OCI-LY7 (cell line): ENCODE results near the gene BDKRB1. TPM values are rescaled to one million over a fixed set of nuclear protein-coding genes. Genes with fewer than 3 reads are reported as not detected.

ENCODE experiments used
- BruUV-seq: library from RNA; stranded (reverse); fragments of 400-500 nt; replicated peaks from 2 replicates; lab custom pipeline; 2021; lab: Mats Ljungman, UMichigan
- CTCF ChIA-PET: fragments of 300-600 bp; sonication (Branson Sonifier 250); formaldehyde crosslinking; loops from one replicate; lab custom pipeline; 2022; ENCODE audit warnings: antibody characterized with exemption; ENCODE audit not compliant: unreplicated experiment; lab: Charles Lee
- POLR2A ChIA-PET: fragments of 300-600 bp; sonication (Branson Sonifier 250); formaldehyde crosslinking; loops from one replicate; lab custom pipeline; 2022; ENCODE audit warnings: antibody characterized with exemption; lab: Charles Lee
- DNase-seq: peaks from one replicate; pipeline ENCODE4 v3.0.0-alpha.2; 2015; ENCODE audit warnings: low spot score
- H2AFZ ChIP-seq: fragments of 200-600 bp; sonication (generic), shearing (Covaris generic); 2 replicates; pipeline ENCODE4 v1.6.1; 2014; ENCODE audit warnings: mild to moderate bottlenecking, antibody characterized with exemption, low read length, moderate library complexity
- H3K27ac ChIP-seq: fragments of 200-600 bp; sonication (generic); 2 replicates; pipeline ENCODE4 v1.5.1; 2014; ENCODE audit warnings: mixed run types, low read depth, mild to moderate bottlenecking, moderate library complexity, low read length, inconsistent platforms; ENCODE audit not compliant: poor library complexity, severe bottlenecking
- H3K36me3 ChIP-seq: fragments of 200-600 bp; sonication (generic); 2 replicates; pipeline ENCODE4 v1.6.1; 2014; ENCODE audit warnings: mild to moderate bottlenecking, antibody characterized with exemption, low read length, moderate library complexity, mixed read lengths; ENCODE audit not compliant: insufficient read depth
- H3K4me1 ChIP-seq: fragments of 200-600 bp; sonication (generic); 2 replicates; pipeline ENCODE4 v1.5.1; 2014; ENCODE audit warnings: mild to moderate bottlenecking, low read length; ENCODE audit not compliant: insufficient read depth, poor library complexity, severe bottlenecking
- H3K4me2 ChIP-seq: fragments of 200-600 bp; sonication (generic); 2 replicates; pipeline ENCODE4 v1.6.1; 2014; ENCODE audit warnings: mild to moderate bottlenecking, low read length
- H3K4me3 ChIP-seq: fragments of 200-600 bp; sonication (generic); 2 replicates; pipeline ENCODE4 v1.5.1; 2014; ENCODE audit warnings: mild to moderate bottlenecking, low read depth, low read length; ENCODE audit not compliant: poor library complexity, severe bottlenecking
- H3K79me2 ChIP-seq: fragments of 200-600 bp; sonication (generic); 2 replicates; pipeline ENCODE4 v1.6.1; 2016; ENCODE audit warnings: low read depth, mild to moderate bottlenecking, low read length, moderate library complexity, mixed read lengths; ENCODE audit not compliant: insufficient read depth
- H3K9me2 ChIP-seq: fragments of 200-600 bp; sonication (generic); 2 replicates; pipeline ENCODE4 v1.6.1; 2016; ENCODE audit warnings: mild to moderate bottlenecking, low read length, mixed read lengths; ENCODE audit not compliant: insufficient read depth
- H3K9me3 ChIP-seq: fragments of 200-600 bp; sonication (generic); 2 replicates; pipeline ENCODE4 v1.6.1; 2014; ENCODE audit warnings: mild to moderate bottlenecking, mixed run types, low read length, mixed read lengths
- H4K20me1 ChIP-seq: fragments of 200-600 bp; sonication (generic); 2 replicates; pipeline ENCODE4 v1.6.1; 2014; ENCODE audit warnings: mild to moderate bottlenecking, antibody characterized with exemption, low read length, moderate library complexity, mixed read lengths; ENCODE audit not compliant: insufficient read depth
- CTCF ChIP-seq: fragments of 200-600 bp; sonication (generic); conservative IDR thresholded peaks from 2 replicates; pipeline ENCODE4 v1.5.1; 2014; ENCODE audit warnings: mild to moderate bottlenecking, antibody characterized with exemption, low read length, moderate library complexity, mixed read lengths
- EZH2phosphoT487 ChIP-seq: fragments of 200-600 bp; sonication (generic); IDR thresholded peaks from 2 replicates; pipeline ENCODE4 v1.6.1; 2018; ENCODE audit warnings: low read depth, borderline replicate concordance, mild to moderate bottlenecking, mixed run types, antibody characterized with exemption, low read length, moderate library complexity, mixed read lengths
- intact Hi-C: fragments of 100-400 bp; cut with micrococcal nuclease; formaldehyde crosslinking; loops from one replicate; pipeline ENCODE4 v1.10.0; 2022; ENCODE audit not compliant: unreplicated experiment
- total RNA-seq, 2 experiments: library from RNA; depleted of rRNA in 1 of 2; stranded (reverse); fragments of >200 nt in 1 of 2; shearing (Covaris generic) in 1 of 2; gene quantifications; 2 replicates each; pipeline ENCODE4 v1.2.3, GENCODE V29; 2014 to 2022

The BDKRB1 gene
- total RNA-seq, 2 experiments from 2014 or later, result not detected

- H3K4me3 ChIP-seq, result no peak overlapping the region
- H4K20me1 ChIP-seq, result no peaks in the 10 kb centered on the region
- no peak overlapping the region for H2AFZ ChIP-seq
- no peaks in the 10 kb centered on the region for H3K9me3 ChIP-seq
- H3K27ac ChIP-seq, result no peak overlapping the region
- H3K4me1 ChIP-seq, result no peaks in the 10 kb centered on the region
- H3K4me2 ChIP-seq, result no peak overlapping the region
- TF ChIP-seq EZH2phosphoT487, result no peak
- no peak for TF ChIP-seq CTCF
- H3K36me3 ChIP-seq, result no peaks in the 10 kb centered on the region
- BruUV-seq, result no TSS peak
- POLR2A ChIA-PET, result no interaction called here
- DNase-seq, result no peak
- CTCF ChIA-PET, result no interaction called here
- intact Hi-C loops, result no loop called here
- H3K9me2 ChIP-seq, result no peaks in the 10 kb centered on the region
- H3K79me2 ChIP-seq, result no peaks in the 10 kb centered on the region
Observed at GRCh38 chr14:96216627-96217026, 39.4 kb upstream of the BDKRB1 start.

- intact Hi-C loops, result no loop called here
- Histone ChIP-seq H3K4me2 (no peak overlapping the region), H3K4me1 (no peaks in the 10 kb centered on the region), H3K9me3 (no peaks in the 10 kb centered on the region), H4K20me1 (no peaks in the 10 kb centered on the region), H2AFZ (no peak overlapping the region), H3K36me3 (no peaks in the 10 kb centered on the region), H3K9me2 (no peaks in the 10 kb centered on the region), H3K27ac (no peak overlapping the region), H3K4me3 (no peak overlapping the region), H3K79me2 (no peaks in the 10 kb centered on the region)
- TF ChIP-seq CTCF (no peak), EZH2phosphoT487 (no peak)
- BruUV-seq, result no TSS peak
- ChIA-PET CTCF (no interaction called here), POLR2A (no interaction called here)
- DNase-seq, result no peak
Observed at GRCh38 chr14:96217376-96217913, 38.6 kb upstream of the BDKRB1 start.

GRCh38 chr14:96221109-96221650, 34.8 kb upstream of the BDKRB1 start:
- TF ChIP-seq EZH2phosphoT487 (no peak), CTCF (no peak)
- ChIA-PET CTCF (no interaction called here), POLR2A (no interaction called here)
- Histone ChIP-seq H3K4me2 (no peak overlapping the region), H3K9me2 (no peaks in the 10 kb centered on the region), H4K20me1 (no peaks in the 10 kb centered on the region), H2AFZ (no peak overlapping the region), H3K9me3 (no peaks in the 10 kb centered on the region), H3K4me3 (no peak overlapping the region), H3K4me1 (no peaks in the 10 kb centered on the region), H3K79me2 (no peaks in the 10 kb centered on the region), H3K27ac (no peak overlapping the region), H3K36me3 (no peaks in the 10 kb centered on the region)
- intact Hi-C loops, result no loop called here
- no peak for DNase-seq
- no TSS peak for BruUV-seq
